VCaP (cell line): ENCODE results near the gene ZG16.
A peak's percentile ranks its signal among the peaks of the same experiment; 100 is the strongest.
"Not testable (repeated sequence)": the region's sequence is repeated elsewhere in the genome, so short reads cannot be mapped to it uniquely, and the experiment has no call there.

Source experiments
- H3K27ac ChIP-seq: fragments of 450-650 bp; 2 replicates; pipeline ENCODE4 v1.5.1; 2017
- TF ChIP-seq, protein P1 (sequence below): fragments of 450-650 bp; conservative IDR thresholded peaks from 2 replicates; pipeline ENCODE4 v1.5.1; 2017; ENCODE audit warnings: mild to moderate bottlenecking, moderate library complexity

The ZG16 gene

DNA sequence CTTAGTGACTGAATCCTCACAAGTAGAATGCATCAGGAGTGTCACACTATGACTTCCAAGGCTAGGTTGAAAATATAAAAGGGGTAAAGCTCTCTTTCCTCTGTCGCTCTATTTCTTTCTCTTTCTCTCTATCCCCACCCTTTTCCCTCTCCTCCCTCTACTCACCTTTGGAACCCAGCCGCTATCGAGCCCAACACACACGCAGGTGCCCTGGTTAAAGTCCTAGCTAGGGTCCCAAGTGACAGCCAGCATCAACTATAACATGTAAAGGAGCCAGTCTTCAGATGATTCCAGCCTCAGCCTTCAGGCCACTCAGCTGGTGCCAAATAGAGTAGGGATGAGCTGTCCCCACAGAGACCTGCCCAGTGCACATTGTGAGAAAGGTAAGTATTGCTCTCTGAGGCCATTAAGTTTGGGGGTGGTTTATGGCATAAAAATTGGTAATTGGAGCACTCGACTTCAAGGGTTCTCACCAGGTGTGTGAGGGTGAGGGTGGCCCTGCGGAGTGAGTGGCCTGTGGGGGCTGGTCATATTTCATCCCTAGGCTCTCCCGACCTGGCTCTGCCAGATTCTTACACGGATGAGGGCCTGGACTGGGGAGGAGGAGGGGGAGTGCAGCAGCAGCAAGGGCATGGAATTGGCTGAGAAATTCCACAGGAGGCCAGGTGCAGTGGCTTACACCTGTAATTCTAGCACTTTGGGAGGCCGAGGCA, 17.3 kb upstream of the ZG16 start:
- H3K27ac ChIP-seq, result no peak overlapping the region
- TF ChIP-seq, protein P1, sequence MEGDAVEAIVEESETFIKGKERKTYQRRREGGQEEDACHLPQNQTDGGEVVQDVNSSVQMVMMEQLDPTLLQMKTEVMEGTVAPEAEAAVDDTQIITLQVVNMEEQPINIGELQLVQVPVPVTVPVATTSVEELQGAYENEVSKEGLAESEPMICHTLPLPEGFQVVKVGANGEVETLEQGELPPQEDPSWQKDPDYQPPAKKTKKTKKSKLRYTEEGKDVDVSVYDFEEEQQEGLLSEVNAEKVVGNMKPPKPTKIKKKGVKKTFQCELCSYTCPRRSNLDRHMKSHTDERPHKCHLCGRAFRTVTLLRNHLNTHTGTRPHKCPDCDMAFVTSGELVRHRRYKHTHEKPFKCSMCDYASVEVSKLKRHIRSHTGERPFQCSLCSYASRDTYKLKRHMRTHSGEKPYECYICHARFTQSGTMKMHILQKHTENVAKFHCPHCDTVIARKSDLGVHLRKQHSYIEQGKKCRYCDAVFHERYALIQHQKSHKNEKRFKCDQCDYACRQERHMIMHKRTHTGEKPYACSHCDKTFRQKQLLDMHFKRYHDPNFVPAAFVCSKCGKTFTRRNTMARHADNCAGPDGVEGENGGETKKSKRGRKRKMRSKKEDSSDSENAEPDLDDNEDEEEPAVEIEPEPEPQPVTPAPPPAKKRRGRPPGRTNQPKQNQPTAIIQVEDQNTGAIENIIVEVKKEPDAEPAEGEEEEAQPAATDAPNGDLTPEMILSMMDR, result no peak

DNA sequence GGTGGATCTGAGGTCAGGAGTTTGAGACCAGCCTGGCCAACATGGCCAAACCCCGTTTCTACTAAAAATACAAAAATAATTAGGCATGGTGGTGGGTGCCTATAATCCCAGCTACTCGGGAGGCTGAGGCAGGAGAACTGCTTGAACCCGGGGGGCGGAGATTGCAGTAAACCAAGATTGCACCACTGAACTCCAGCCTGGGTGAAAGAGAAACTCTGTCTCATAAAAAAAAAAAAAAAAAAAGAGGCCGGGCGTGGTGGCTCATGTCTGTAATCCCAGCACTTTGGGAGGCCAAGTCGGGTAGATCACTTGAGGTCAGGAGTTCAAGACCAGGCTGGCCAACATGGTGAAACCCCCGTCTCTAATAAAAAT, 16.8 kb upstream of the ZG16 start:
- H3K27ac ChIP-seq, result not testable (repeated sequence)

DNA sequence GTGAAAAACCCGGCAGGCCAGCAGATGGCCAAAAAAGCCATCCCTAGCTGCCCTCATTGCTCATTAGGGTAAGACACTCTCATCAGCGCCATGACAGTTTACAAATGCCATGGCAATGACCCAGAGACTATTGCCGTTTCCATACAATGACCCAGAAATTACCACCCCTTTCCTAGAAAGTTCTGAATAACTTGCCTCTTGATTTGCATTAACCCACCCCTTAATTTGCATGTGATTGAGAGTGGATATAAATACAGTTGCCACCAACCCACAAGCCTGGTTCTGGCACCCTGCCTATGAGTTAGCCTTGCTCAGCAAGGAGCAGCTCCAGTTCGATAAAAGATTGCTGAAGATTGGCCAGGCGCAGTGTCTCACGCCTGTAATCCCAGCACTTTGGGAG, 16.2 kb upstream of the ZG16 start:
- H3K27ac ChIP-seq, result no peak overlapping the region

DNA sequence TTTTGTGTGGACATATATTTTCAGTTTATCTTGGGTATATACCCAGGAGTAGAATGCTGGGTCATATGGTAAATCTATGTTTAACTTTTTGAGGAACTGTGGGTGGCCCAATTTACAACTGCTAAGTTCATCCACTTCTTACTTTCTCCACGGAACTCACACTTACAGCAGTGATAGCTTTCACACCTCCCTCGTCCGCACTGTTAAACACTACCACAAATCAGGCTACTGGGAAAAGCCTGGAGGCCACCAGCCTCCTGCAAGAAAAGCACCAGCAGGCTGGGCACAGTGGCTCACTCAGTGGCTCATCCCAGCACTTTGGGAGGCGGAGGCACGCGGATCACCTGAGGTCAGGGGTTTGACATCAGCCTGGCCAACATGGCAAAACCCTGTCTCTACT, 14.7 kb upstream of the ZG16 start:
- peak overlapping the region; percentile 93; the same call in 1 of the 2 replicates for H3K27ac ChIP-seq
- TF ChIP-seq, protein P1, result no peak

More for the DNA sequence above, 16.2 kb upstream of the ZG16 start:
- TF ChIP-seq, protein P1, result no peak

DNA sequence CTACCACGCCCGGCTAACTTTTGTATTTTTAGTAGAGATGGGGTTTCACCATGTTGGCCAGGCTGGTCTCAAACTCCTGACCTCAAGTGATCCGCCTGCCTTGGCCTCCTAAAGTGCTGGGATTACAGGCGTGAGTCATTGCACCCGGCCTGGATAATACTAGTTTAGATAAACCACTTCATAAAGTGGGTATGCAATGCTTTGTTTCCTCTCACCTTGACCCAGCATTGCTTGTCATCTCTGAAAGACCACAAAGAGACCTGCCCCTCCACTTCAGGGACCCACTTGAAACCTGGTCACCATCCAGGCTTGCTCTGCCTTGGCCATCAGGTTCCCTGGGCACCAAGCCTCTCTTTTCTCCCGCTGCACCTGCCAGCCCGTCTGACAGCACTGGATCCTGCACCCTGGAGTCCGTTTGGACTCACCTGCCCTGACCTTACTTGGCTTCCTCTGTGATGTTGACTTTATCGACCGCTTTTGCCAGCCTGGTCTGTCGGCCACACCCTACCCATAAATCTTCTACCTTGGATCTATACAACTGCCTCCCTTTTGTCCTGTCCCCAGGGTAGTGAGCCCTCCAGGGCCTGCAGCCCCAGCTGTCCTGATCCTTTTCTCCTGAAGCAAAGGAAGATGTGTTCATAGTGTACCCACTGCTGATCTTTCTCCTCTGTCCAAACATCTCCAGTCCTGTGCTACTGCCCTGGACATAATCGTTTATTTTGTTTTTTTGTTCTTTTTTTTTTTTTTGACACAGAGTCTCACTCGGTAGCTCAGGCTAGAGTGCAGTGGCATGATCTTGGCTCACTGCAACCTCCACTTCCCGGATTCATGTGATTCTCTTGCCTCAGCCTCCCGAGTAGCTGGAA, 12.7 kb upstream of the ZG16 start:
- H3K27ac ChIP-seq, result peak overlapping the region; percentile 93

DNA sequence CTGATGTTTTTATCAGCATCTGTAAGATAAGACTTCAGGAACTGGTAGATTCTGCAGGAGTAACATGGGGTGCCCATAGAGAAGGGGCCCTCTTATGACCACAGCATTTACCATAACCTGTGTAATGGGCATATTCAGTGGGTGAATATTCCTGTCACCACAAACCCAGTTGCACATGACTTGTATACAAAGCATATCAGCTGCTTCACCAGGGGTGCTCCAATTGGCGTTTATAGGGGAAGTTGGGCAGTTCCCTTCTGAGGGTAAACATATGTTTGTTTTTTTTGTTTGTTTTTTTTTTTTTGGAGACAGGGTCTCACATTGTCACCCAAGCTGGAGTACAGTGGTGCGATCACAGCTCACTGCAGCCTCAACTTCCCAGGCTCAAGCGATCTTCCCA, 11.5 kb upstream of the ZG16 start:
- TF ChIP-seq, protein P1, result no peak
- peak overlapping the region; percentile 93 for H3K27ac ChIP-seq

More for the DNA sequence above, 12.7 kb upstream of the ZG16 start:
- TF ChIP-seq, protein P1, result no peak

DNA sequence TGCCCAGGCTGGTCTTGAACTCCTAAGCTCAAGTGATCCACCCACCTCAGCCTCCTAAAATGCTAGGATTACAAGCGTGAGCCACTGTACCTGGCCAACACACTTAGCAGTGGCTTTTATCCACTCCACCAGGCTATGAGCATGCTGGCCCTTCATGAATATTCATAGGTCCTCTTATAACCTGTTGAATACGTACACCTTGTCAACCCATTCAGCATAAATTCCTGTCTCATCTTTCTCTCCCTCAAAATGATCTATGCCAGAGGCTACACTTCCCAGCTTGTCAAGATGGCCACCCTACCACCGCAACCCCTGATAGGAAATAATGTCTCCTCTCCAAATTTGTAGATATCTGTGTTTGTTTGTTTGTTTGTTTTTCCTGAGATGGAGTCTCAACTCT, 11.0 kb upstream of the ZG16 start:
- H3K27ac ChIP-seq, result peak overlapping the region; percentile 93
- TF ChIP-seq, protein P1, result no peak

DNA sequence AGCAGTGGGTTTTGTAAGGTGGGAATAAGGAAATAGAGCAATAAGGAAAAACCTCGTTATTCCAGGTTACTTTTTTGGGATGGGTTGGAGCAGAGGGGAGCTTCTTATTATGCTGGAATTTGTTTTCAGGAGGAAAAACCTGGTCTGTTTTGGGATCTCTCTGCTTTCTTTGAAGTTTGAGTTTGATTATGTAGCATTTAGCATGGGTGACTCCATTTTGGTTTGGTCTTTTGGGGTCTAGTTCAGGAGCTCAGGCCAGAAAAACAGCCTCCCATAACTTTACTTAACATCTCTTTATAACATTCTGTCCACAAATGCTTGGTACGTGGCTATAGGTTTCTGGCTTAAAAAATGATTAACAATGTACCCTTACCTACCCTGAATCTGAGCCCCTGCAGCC, 8.5 kb upstream of the ZG16 start:
- TF ChIP-seq, protein P1, result no peak
- no peak overlapping the region for H3K27ac ChIP-seq
